ENCODE measurements around the gene WDFY4. TPM values are rescaled to one million over a fixed set of nuclear protein-coding genes. Genes with fewer than 3 reads are reported as not detected.

Gene WDFY4
- polyA plus RNA-seq, 1 experiment = not detected

DNA sequence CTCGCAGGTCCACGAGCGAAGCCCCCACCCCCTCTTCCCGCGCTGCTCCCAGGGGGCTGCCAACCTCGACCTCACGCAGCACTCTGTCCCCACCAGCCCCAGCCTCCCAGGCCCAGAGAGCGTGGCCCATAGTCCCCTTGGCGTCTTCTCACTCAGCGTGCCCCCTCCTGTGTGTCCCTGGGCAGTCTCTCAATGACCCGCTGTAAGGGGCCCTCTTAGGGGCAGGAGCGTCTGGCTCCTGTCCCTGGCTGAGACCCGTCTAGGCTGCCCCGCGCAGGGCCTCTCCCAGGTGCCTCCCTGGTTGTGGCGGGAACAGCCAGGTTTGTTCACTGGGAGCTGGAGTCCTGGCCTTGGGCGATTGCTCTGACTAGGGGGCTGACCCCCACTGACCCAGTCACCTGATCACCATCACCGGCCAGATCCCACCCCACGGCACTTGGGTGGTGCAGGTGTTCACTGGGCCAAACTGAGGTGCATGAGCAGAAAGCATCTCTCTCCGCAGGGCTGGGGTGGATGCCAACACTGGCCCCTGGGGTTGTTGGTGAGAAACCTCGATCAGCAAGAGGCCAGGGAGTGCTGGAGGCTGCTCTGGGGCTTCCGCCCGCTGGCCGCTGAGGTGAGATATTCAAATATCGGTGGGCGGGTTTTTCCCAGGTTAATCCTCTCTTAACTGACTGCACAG, 12.6 kb upstream of the WDFY4 start:
- ChIA-PET CTCF (interaction anchor here (1.8 to 2.0 kb wide), 2 partner anchors 14 to 16 kb away, joined by 4 to 7 read pairs; no protein-coding TSS in a partner anchor), POLR2A (no interaction called here)
- no peak overlapping the region for H3K4me3 ChIP-seq (ENCODE audit: low read depth, low read length)
- peaks cover 7% of the 10 kb centered on the region for H3K27me3 ChIP-seq (ENCODE audit: control insufficient read depth, insufficient read depth, low read length)
- no peaks in the 10 kb centered on the region for H3K36me3 ChIP-seq (ENCODE audit: control insufficient read depth, insufficient read depth, low read length)
- no peak for DNase-seq (ENCODE audit: low read depth)
- TF ChIP-seq, protein P1, sequence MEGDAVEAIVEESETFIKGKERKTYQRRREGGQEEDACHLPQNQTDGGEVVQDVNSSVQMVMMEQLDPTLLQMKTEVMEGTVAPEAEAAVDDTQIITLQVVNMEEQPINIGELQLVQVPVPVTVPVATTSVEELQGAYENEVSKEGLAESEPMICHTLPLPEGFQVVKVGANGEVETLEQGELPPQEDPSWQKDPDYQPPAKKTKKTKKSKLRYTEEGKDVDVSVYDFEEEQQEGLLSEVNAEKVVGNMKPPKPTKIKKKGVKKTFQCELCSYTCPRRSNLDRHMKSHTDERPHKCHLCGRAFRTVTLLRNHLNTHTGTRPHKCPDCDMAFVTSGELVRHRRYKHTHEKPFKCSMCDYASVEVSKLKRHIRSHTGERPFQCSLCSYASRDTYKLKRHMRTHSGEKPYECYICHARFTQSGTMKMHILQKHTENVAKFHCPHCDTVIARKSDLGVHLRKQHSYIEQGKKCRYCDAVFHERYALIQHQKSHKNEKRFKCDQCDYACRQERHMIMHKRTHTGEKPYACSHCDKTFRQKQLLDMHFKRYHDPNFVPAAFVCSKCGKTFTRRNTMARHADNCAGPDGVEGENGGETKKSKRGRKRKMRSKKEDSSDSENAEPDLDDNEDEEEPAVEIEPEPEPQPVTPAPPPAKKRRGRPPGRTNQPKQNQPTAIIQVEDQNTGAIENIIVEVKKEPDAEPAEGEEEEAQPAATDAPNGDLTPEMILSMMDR (IDR thresholded peaks at IDR 0.05; ENCODE audit: insufficient read depth, low read depth, low read length) = no peak

DNA sequence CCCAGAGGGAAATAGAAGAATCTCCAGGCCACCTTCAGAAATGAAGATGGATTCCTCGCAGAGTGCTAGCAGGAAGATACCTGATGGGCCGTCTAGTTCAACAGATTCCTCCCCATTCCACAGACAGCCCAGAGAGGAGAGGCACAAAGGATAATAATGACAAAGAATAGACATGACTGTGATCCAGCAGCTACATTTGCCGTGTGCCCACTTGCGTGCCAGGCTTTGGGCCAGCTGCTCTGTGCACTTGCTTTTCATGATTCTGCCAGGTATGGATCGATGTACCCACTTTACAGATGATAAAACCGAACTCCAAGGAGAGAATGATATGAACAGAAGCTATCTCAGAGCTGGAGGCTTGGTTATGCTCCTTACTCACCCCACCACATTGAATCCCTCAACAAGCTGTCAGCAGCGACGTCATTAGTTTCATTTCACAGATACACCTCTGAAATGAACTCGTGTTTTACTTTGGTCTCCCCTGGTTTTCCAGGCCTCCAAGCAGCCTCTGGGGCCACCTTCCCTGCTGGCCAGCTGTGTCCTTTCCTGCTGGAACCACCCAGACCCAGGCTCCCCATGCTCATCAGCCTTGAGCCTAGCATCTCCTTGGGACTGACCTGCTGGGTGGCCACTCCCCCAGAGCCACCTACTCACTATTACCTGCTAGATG, 11.9 kb upstream of the WDFY4 start:
- Histone ChIP-seq H3K4me3 (ENCODE audit: low read depth, low read length) (no peak overlapping the region), H3K36me3 (ENCODE audit: control insufficient read depth, insufficient read depth, low read length) (no peaks in the 10 kb centered on the region), H3K27me3 (ENCODE audit: control insufficient read depth, insufficient read depth, low read length) (peaks cover 7% of the 10 kb centered on the region)
- POLR2A ChIA-PET = no interaction called here
- CTCF ChIA-PET = interaction anchor here (1.8 kb wide), 1 partner anchor 16 kb away, joined by 4 read pairs; no protein-coding TSS in a partner anchor
- no peak for DNase-seq (ENCODE audit: low read depth)
- TF ChIP-seq, protein P1 (IDR thresholded peaks at IDR 0.05; ENCODE audit: insufficient read depth, low read depth, low read length) = no peak

DNA sequence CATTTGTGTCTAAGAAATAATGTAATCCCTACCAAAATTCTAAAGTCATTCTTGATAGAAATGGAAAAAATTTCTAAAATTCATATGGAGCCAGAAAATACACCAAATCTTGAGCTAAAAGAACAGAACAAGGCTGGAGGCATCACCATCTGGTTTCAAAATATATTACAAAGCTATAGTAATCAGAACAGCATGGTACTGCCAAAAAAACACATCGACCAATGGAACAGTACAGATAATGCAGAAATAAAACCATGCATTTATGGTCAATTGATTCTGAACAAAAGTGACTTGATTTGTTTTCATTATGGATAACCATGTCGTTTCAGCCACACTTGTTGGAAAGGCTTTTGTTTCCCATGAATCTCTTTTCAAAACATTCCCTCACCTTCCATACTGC, 7.0 kb upstream of the WDFY4 start:
- CTCF ChIA-PET = no interaction called here
- Histone ChIP-seq H3K27me3 (ENCODE audit: control insufficient read depth, insufficient read depth, low read length) (no peaks in the 10 kb centered on the region; the same call in 1 of the 2 replicates), H3K36me3 (ENCODE audit: control insufficient read depth, insufficient read depth, low read length) (no peaks in the 10 kb centered on the region), H3K4me3 (ENCODE audit: low read depth, low read length) (no peak overlapping the region)
- TF ChIP-seq, protein P1 (IDR thresholded peaks at IDR 0.05; ENCODE audit: insufficient read depth, low read depth, low read length) = no peak
- DNase-seq (ENCODE audit: low read depth) = no peak
- POLR2A ChIA-PET = no interaction called here

DNA sequence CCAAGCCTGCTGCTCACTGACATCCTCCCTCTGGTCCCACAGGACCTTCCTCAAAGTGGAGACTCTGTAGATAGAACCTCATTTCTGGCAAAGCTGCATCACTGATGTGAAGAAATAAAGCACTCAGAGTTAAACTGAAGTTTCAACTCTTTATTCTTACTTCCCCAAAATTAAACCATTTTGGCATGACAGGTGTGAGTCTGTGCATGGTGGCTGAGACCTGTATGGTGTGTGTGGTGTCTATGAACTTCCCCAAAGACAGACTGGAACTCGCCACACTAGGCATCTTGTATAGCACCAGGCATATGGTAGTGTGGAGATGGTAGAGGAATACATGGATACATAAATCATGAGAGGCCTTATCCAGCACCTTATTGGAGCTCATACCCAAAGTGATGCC, 6.6 kb upstream of the WDFY4 start:
- ChIA-PET CTCF (no interaction called here), POLR2A (no interaction called here)
- Histone ChIP-seq H3K4me3 (ENCODE audit: low read depth, low read length) (no peak overlapping the region), H3K27me3 (ENCODE audit: control insufficient read depth, insufficient read depth, low read length) (no peaks in the 10 kb centered on the region; the same call in 1 of the 2 replicates), H3K36me3 (ENCODE audit: control insufficient read depth, insufficient read depth, low read length) (no peaks in the 10 kb centered on the region)
- no peak for DNase-seq (ENCODE audit: low read depth)
- TF ChIP-seq, protein P1 (IDR thresholded peaks at IDR 0.05; ENCODE audit: insufficient read depth, low read depth, low read length) = no peak

DNA sequence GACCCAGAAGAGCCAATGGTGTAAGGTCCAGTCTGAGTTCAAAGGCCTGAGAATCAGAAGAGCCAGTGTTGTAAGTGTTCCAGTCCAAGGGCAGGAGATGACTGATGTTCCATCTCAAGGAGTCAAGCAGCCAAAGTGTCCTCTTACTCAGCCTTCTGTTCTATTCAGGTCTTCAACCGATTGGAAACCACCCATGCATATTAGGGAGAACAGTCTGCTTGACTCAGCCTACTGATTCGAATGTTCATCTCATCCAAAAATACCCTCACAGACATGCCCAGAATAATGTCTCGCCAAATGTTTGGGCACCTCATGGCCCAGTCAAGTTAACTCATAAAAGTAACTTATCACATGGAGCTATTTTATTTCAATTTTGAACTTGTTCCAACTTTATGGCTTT, 2.9 kb upstream of the WDFY4 start:
- no peak overlapping the region for H3K4me3 ChIP-seq (ENCODE audit: low read depth, low read length)
- no peaks in the 10 kb centered on the region; the same call in 1 of the 2 replicates for H3K27me3 ChIP-seq (ENCODE audit: control insufficient read depth, insufficient read depth, low read length)
- TF ChIP-seq, protein P1 (IDR thresholded peaks at IDR 0.05; ENCODE audit: insufficient read depth, low read depth, low read length) = no peak
- DNase-seq (ENCODE audit: low read depth) = no peak
- POLR2A ChIA-PET = no interaction called here
- H3K36me3 ChIP-seq (ENCODE audit: control insufficient read depth, insufficient read depth, low read length) = no peaks in the 10 kb centered on the region
- CTCF ChIA-PET = interaction anchor here (0.6 kb wide), 1 partner anchor 24 kb away, joined by 3 read pairs; no protein-coding TSS in a partner anchor
